DMS114 treated with DMSO at 0.1 percent for 48 hours (cell line): ENCODE data around the gene SEPTIN3.
"Not testable (repeated sequence)": the region's sequence is repeated elsewhere in the genome, so short reads cannot be mapped to it uniquely, and the experiment has no call there.

Experiments used
- DNase-seq: peaks from one replicate; lab custom pipeline; 2025; ENCODE audit not compliant: unreplicated experiment; lab: John Stamatoyannopoulos, UW

SEPTIN3 gene

DNA sequence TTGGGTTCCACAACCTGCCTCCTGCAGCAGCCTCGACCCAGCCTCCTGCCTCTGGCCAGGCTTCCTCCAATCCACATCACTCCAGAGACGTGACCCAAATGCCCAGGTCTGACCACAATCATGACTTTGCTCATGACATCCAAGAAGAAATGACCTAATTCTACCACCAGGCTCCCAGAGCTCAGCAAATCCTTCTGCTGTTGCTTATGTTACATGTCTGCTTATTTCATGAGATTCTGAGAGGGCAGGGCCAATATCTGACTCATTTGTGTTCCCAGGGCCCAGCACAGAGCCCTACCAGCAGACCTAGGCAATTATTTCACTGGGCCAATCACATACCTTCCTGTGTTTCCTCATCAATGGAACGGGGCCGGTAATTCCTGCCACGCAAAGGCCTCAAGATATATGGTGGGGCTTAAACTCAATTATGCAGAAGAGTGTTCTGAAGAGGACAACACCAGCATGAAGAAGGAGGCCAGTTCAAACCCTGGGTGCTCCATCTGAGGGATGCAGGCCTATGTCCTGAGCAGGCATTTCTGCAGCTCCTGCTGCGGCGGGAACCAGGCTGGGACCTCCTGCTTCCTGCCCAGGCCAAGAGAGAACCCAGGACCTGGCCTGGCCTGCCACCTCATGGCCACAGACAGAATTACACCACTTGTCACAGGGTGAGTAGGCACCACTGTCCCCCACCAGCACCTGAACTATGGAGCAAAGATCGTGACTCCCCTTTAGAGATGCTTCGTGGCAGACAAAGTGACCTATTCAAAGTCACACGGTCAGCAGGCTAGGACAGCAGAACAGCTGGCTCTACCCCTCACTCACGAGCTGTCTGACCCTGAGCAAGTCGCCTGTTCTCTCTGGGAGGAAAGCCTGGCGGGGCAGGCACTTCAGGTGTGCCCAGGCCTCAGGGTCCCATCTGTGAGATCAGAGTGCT is 28.1 kb upstream of the SEPTIN3 start:
- DNase-seq: peak; percentile 41

DNA sequence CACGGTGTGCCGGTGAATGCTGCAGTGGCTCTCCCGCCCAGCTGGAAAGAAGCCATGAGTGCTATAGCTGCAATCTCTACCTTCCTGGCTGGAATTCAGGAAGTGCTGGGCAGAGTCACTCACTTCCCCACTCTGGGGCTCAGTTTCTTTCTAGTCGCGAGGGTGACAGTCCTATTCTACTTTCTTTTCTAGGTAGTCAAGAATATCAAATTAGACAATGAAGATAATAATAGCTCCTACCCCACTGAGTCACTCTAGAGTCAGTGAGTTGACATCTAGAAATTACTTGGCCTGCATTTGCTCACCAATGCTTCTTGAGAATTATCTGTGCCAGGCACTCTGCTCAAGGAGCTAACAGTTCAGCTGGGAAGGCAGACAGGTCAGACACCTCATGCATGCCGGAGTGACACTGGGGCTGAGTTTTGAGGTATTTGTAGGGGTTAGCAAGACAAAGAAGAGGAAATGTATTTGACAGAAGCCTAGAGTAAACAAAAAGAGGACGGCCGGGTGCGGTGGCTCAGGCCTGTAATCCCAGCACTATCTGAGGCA is 25.5 kb upstream of the SEPTIN3 start:
- no peak for DNase-seq

DNA sequence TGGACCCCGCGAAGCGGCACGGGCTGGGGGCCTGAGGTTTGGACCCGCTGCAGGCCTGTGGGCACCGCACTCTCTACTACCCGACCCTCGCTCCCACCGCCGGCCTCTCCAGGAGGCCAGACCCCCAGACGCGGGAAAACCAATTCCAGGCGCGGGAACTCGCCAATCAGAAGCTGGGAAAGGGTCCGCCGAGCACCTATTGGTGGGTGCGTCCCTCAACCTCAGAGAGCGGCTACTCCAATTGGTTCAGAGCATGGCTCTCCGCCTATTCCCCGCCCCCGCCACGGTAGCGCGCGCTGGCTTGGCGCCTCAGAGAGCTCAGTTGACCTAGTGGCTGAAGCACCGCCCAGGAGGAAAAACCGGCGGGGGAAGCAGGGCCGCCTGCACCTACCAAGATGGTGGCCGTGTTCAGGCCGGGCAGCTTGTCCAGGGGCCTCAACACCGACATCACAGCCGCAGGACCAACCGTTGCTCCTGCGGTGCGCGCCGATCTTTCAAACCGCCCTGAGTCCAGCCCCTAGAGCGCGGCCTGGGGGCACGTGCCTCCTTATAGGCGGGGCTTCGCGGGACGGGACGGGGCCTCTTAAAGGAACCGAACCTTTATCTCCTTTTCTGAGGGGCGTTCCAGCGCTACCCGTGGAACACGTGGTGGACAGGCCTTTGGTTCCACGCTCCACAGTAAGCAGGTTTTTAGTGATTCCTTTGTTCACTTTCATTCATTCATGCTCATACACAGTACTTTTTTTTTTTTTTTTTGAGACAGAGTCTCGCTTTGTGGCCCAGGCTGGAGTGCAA is 22.4 kb upstream of the SEPTIN3 start, which contains the start of gene CENPM:
Gene CENPM (minus strand): TSS at position 524 of the 795 bp plus-strand sequence. CDS start 76 bp downstream, at position 448.
- DNase-seq: peak; percentile 94

GRCh38 chr22:41947424-41948080 is 21.7 kb upstream of the SEPTIN3 start:
- DNase-seq: no peak

DNA sequence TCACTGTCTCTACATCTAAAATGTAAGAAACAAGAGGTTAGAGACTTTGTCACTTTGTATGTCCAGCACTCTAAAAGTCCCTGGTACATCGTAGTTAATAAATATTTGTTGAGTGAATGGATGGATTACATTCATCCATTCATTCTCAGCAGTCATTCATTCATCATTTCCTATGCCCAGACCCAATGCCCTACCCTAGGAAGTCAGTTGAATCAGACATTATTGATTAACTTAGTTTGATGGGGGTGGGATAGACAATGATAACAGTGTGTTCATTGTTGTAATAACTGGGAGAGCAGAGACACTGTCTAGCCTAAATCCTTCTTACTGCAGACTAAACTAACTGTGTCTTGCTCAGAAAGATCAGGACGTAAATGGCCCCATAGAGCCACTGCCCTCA is 21.1 kb upstream of the SEPTIN3 start:
- no peak for DNase-seq

GRCh38 chr22:41948928-41949296 is 20.3 kb upstream of the SEPTIN3 start:
- DNase-seq: not testable (repeated sequence)

DNA sequence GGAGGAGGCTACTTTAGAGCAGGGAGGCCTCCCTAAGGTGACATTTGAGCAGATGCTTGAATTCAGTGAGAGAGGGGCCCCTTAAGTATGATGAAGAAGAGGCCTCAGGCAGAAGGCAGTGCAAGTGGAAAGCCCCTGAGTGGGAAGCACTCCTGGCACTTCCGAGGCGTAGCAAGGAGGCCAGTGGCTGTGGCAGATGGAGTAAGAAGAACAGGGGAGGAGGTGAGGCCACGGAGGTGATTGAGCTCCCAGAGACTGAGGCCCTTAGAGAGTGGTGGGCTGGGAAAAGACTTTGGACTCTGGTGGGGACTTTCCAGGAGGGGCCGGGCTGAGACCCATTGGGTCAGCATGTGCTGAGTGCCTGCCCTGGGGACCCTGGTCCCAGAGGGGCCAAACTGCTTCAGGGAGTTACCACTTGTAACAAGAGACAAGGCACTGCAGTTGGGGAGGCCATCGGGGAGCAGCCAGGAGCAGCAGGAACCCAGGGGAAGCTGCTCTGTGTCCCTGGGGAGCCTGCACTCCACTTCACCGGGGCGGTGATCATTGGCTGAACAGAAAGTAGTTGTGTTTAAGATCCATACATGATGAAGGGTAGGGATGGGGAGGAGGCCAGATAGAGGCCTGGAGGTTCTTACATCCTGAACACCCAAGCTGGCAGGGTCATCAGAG is 19.8 kb upstream of the SEPTIN3 start:
- no peak for DNase-seq

DNA sequence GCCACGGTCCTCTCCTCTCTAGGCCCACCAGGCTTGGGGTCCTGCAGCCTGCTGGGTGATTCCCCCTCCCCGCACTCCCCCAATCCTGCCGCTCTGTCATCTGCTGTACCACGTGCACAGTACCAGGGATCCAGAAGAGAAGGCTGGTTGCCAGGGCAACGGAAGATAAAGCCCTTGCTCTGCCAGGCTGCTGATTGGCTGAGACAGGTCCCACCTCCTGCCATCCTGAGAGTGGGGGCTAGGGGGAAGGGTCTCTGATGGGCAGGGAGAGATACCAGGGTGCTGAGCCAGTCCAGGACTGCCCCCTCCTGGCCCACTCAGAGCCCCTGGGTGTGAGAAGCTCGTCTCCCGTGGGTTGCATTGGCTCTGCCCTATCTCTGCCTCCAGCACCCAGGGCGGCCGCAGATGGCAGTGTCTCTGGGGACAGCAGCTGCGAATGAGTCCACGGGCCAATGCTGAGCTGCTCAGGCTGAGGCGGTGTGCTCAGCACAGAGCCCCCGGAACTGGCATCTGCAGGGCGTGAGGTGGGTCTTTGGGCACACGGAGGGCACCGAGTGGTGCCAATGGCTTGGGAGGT is 17.3 kb upstream of the SEPTIN3 start, which contains the start of gene SMIM45:
Gene SMIM45 (plus strand): TSS at position 253 of the 577 bp plus-strand sequence.
- no peak for DNase-seq

DNA sequence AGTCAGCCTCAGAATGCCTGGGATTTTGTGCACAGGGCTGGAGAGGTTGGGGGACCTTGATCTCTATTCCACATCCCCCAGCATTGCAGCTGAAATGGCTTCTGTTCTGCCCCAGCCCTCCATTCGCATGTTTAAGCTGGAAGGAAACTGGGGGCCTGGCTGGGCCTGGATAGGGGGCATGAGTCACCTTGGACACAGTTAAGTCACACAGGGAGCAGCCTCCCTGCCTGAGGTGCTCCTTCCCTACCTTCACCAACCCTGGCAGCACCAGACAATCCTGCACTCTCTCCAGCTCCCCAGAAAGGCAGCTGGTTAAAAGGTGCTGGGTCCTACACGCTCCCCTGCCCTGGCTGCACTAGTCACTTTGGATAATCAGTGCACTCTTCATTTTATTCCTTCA is 16.5 kb upstream of the SEPTIN3 start:
- DNase-seq: no peak

GRCh38 chr22:41957941-41958556 is 11.2 kb upstream of the SEPTIN3 start:
- DNase-seq: no peak

GRCh38 chr22:41963453-41964111 is 5.7 kb upstream of the SEPTIN3 start:
- no peak for DNase-seq

GRCh38 chr22:41964112-41964491 is 5.1 kb upstream of the SEPTIN3 start:
- DNase-seq: no peak

DNA sequence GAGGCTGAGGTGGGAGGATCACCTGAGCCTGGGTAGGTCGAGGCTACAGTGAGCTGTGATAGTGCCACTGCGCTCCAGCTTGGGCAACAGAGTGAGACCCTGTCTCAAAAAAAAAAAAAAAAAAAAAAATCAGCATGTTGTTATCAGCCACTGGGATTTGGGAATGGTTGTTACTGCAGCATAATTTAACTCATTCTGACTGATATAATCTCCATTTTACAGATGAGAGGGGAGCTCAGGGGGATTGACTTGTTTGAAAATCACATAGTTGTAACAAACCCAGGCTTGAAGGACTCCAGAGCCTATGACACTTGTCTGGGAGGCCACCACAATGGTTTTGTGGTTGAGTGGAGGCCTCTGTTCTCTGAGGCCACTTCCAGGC is 3.0 kb upstream of the SEPTIN3 start:
- no peak for DNase-seq

DNA sequence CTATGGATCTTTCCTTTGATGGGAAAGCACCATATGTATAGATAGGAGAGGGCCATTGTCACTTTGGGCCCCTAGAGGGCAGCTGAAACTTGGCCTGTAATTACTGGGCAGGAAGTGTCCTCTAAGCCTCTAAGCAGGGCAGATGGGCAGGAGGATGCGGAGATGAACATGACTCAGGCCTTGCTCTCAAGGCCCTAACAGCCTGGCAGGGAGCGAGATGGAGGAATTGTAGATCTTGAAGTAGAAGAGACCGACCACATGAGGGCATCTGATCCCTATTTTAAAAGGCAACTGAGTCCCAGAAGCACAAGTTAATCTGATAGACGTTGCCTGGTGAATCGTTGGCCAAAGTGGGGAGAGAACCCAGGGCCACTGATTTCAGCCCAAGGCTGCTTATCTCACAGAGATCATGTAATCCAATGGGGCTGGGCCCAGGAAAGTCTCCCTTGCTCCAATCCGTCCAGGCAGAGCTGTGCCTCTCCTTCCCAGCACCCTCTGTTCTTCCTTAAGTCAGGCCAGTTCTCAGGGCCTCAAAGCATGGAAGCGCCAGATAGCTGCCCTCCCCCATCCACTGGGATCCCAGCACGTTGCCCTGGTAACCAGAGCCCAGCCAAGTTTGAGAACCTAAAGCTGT is 2.5 kb upstream of the SEPTIN3 start:
- peak; percentile 70 for DNase-seq

DNA sequence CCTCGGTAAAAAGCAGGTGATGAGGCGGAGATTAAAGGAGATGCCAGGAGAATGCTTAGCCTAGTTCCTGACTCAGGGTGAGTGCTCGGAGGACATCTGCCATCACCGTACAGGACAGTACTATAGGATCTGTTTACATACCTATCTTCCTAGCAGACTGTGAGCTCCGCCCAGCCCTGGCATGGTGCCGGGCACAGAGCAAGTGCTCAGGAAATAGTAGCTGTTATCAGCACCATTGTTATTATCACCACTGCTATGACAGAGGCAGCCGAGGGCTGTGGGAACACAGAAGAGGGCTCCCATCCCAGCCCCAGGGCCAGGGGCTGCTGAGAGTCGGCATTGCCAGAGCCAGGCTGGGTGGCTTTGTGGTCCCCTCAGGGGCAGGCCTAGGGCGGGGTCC is 642 bp upstream of the SEPTIN3 start:
- no peak for DNase-seq

DNA sequence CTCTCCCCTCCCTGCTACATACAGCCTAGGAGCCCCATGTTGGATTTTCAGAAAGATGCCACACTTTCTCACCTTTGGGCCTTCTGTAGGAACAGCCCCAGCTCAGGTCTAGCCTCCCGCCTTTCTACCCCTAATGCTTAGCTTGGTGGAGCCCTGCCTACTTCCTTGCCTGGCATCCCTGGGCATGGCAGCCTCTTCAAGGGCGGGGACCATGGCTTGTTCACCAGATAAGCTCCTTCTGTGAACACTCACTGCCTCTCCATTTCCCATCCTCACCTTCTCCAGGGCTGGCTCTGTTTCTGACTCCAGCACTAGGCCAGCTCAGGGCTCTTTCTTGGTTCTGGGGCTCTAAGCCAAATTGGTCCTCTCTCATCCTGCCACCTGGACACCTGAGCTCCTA is 1.4 kb downstream of the SEPTIN3 start:
- DNase-seq: no peak

DNA sequence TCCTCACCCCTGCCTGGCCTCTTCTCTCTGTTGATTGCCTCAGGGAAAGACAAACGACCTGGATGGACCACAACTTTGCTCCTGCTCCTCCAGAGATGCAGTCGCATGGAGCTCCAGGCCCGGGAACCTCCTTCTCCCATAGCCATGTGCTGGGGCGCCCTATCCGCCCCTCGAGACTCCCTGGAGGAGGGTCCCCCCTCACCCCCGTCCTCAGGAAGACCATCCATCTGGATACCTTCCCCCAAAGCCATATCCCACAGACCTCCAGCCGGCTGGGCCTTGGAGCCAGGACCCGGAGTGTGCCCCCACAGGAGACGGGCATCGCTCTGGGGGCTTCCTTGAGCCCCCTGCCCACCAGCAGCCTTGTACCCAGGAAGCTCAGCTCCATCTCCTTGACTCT is 2.2 kb downstream of the SEPTIN3 start:
- no peak for DNase-seq

DNA sequence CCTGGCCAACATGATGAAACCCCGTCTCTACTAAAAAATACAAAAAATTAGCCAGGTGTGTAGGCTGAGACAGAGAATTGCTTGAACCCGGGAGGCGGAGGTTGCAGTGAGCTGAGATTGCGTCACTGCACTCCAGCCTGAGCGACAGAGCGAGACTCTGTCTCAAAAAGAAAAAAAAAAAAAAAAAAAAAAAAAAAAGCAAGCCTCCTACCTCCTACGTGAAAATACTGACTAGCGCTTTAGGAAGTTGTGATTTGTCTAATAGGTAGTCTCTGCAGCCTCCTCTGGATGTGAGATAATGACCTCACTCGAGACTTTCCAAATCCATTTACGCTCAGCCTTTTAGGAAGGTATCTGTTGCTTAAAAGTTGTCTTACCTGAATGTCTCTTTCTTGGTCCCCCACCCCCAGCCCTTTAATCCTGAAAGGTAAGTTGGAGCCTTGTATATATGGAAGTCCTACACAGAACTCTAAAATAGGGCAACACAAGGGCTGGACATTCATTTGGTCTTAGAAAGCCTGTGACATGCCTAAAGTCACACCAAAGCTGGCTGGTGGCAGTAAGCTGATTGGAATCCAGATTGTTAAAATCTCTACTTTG is 5.5 kb downstream of the SEPTIN3 start:
- DNase-seq: no peak
